HCT116 (cell line): ENCODE measurements around the gene NSFL1C. TPM values are rescaled to one million over a fixed set of nuclear protein-coding genes. Genes with fewer than 3 reads are reported as not detected.

Experiments
- ATAC-seq: fragments of 200-7000 bp; cut with Tn5 transposase; 2 replicates; pipeline ENCODE4 v1.9.1; 2020; ENCODE audit warnings: mild to moderate bottlenecking, moderate library complexity
- BruUV-seq: library from RNA; stranded (reverse); fragments of 400-500 nt; replicated peaks from 2 replicates; lab custom pipeline; 2021; lab: Mats Ljungman, UMichigan
- CTCF ChIA-PET: fragments of 300-600 bp; sonication (Branson Sonifier 250); formaldehyde crosslinking; loops from one replicate; lab custom pipeline; 2021; ENCODE audit warnings: antibody characterized with exemption; lab: Charles Lee
- POLR2A ChIA-PET: fragments of 300-600, 350-600 bp; sonication (Branson Sonifier 250); formaldehyde crosslinking; loops from one replicate; lab custom pipeline; 2021; ENCODE audit warnings: antibody characterized with exemption; lab: Charles Lee
- RAD21 ChIA-PET, 2 experiments: fragments of 300-600 bp; sonication (Branson Sonifier 250); formaldehyde crosslinking; loops; one replicate each; lab custom pipeline; 2023; ENCODE audit warnings: low total read pairs in 2 of 2; ENCODE audit not compliant: uncharacterized antibody in 2 of 2, unreplicated experiment in 2 of 2, low non-redundant PET in 1 of 2; lab: Charles Lee
- DNase-seq: peaks from one replicate; pipeline ENCODE4 v3.0.0-alpha.2; 2010; ENCODE audit warnings: low read depth, low spot score
- H2AFZ ChIP-seq: fragments of 200-600 bp; shearing (Covaris generic), sonication (generic); 2 replicates; pipeline ENCODE4 v1.6.1; 2017; ENCODE audit warnings: low read depth, mixed run types, mixed read lengths, antibody characterized with exemption, low read length; ENCODE audit not compliant: poor library complexity, severe bottlenecking
- H3K27ac ChIP-seq: 2 replicates; pipeline ENCODE4 v1.5.1; 2012; ENCODE audit warnings: low read depth, low read length
- H3K27me3 ChIP-seq: fragments of 200-600 bp; sonication (generic); 2 replicates; pipeline ENCODE4 v1.6.1; 2016; ENCODE audit warnings: mixed run types, low read length, mixed read lengths; ENCODE audit not compliant: insufficient read depth
- H3K36me3 ChIP-seq, 2 experiments: fragments of 200-500 bp in 1 of 2; fragments of 200-600 bp in 1 of 2; sonication (Bioruptor generic) in 1 of 2; sonication (generic) in 1 of 2; 2 replicates each; pipeline versions ENCODE4 v1.5.1 to v1.6.1; 2014 to 2016; ENCODE audit warnings: low read length in 2 of 2, inconsistent platforms in 1 of 2, mixed read lengths in 1 of 2, mixed run types in 1 of 2; ENCODE audit not compliant: insufficient read depth in 2 of 2, control insufficient read depth in 1 of 2
- H3K4me1 ChIP-seq, 2 experiments: fragments of 200-600 bp in 1 of 2; sonication (generic) in 1 of 2; 2 replicates each; pipeline versions ENCODE4 v1.5.1 to v1.6.1; 2012 to 2017; ENCODE audit warnings: low read length in 2 of 2, inconsistent platforms in 1 of 2, mild to moderate bottlenecking in 1 of 2, mixed read lengths in 1 of 2, mixed run types in 1 of 2, moderate library complexity in 1 of 2; ENCODE audit not compliant: insufficient read depth in 2 of 2, control insufficient read depth in 1 of 2
- H3K4me2 ChIP-seq: fragments of 200-600 bp; sonication (generic); 2 replicates; pipeline ENCODE4 v1.6.1; 2017; ENCODE audit warnings: mixed run types, low read length, mixed read lengths
- H3K4me3 ChIP-seq, 2 experiments: fragments of 200-600 bp in 1 of 2; sonication (generic) in 1 of 2; replicated peaks in 1 of 2; 2 replicates each; pipeline ENCODE4 v1.5.1; 2011 to 2016; ENCODE audit warnings: low read length in 2 of 2, control low read depth in 1 of 2, low read depth in 1 of 2, mild to moderate bottlenecking in 1 of 2, mixed read lengths in 1 of 2, mixed run types in 1 of 2
- H3K79me2 ChIP-seq: fragments of 200-600 bp; sonication (generic); 2 replicates; pipeline ENCODE4 v1.6.1; 2017; ENCODE audit warnings: mild to moderate bottlenecking, mixed run types, low read length, moderate library complexity, mixed read lengths; ENCODE audit not compliant: insufficient read depth
- H3K9ac ChIP-seq: fragments of 200-600 bp; sonication (generic); 2 replicates; pipeline ENCODE4 v1.6.1; 2016; ENCODE audit warnings: low read length, mixed read lengths
- H3K9me2 ChIP-seq: fragments of 200-600 bp; sonication (generic), shearing (Covaris generic); 2 replicates; pipeline ENCODE4 v1.6.1; 2017; ENCODE audit warnings: mixed run types, mild to moderate bottlenecking, moderate library complexity; ENCODE audit not compliant: insufficient read depth
- H3K9me3 ChIP-seq, 2 experiments: fragments of 200-500 bp in 1 of 2; fragments of 200-600 bp in 1 of 2; sonication (Bioruptor generic) in 1 of 2; sonication (generic) in 1 of 2; 2 replicates each; pipeline ENCODE4 v1.6.1; 2014 to 2017; ENCODE audit warnings: low read length in 2 of 2, mixed read lengths in 2 of 2, inconsistent platforms in 1 of 2, low read depth in 1 of 2, mild to moderate bottlenecking in 1 of 2, mixed run types in 1 of 2, moderate library complexity in 1 of 2; ENCODE audit not compliant: control insufficient read depth in 1 of 2, insufficient read depth in 1 of 2
- H4K20me1 ChIP-seq: fragments of 200-600 bp; sonication (generic), shearing (Covaris generic); 2 replicates; pipeline ENCODE4 v1.6.1; 2017; ENCODE audit warnings: mixed run types, mild to moderate bottlenecking, moderate library complexity; ENCODE audit not compliant: insufficient read depth
- ELF1 ChIP-seq: IDR thresholded peaks from 2 replicates; pipeline ENCODE4 v1.6.1; 2012; ENCODE audit warnings: low read depth, borderline replicate concordance
- EZH2 ChIP-seq: fragments of 200-600 bp; sonication (generic); IDR thresholded peaks from 2 replicates; pipeline ENCODE4 v1.6.1; 2017; ENCODE audit warnings: antibody characterized with exemption, mixed run types
- EZH2phosphoT487 ChIP-seq: fragments of 200-600 bp; IDR thresholded peaks from 2 replicates; pipeline ENCODE4 v1.6.1; 2018; ENCODE audit warnings: antibody characterized with exemption, borderline replicate concordance
- POLR2A ChIP-seq: IDR thresholded peaks from 2 replicates; pipeline ENCODE4 v1.7.0; 2011; ENCODE audit warnings: borderline replicate concordance; ENCODE audit not compliant: insufficient read depth, insufficient read length; ENCODE audit errors: extremely low read depth
- SIN3A ChIP-seq: IDR thresholded peaks from 2 replicates; pipeline ENCODE4 v1.6.1; 2012; ENCODE audit warnings: low read depth
- TCF7L2 ChIP-seq: IDR thresholded peaks from 2 replicates; pipeline ENCODE4 v1.7.0; 2011; ENCODE audit warnings: borderline replicate concordance, inconsistent platforms; ENCODE audit not compliant: insufficient read depth, insufficient read length; ENCODE audit errors: extremely low read depth
- YY1 ChIP-seq: IDR thresholded peaks from 2 replicates; pipeline ENCODE4 v1.6.1; 2011; ENCODE audit warnings: low read length, low read depth, moderate library complexity, mild to moderate bottlenecking; ENCODE audit not compliant: insufficient replicate concordance; ENCODE audit errors: extremely low read depth
- ZBTB33 ChIP-seq: IDR thresholded peaks from 2 replicates; pipeline ENCODE4 v1.6.1; 2011; ENCODE audit warnings: mild to moderate bottlenecking, low read length, moderate library complexity; ENCODE audit not compliant: insufficient replicate concordance; ENCODE audit errors: extremely low read depth
- ZNF274 ChIP-seq: fragments of 200-500 bp; sonication (Bioruptor generic); IDR thresholded peaks from 2 replicates; pipeline ENCODE4 v1.6.1; 2014; ENCODE audit warnings: mild to moderate bottlenecking, low read depth, low read length, inconsistent platforms
- intact Hi-C: fragments of 100-400 bp; cut with micrococcal nuclease; formaldehyde crosslinking; loops from 2 replicates; pipeline ENCODE4 v1.10.0; 2022
- total RNA-seq: library from RNA; stranded (reverse); gene quantifications from one replicate; pipeline ENCODE4 v1.2.1, GENCODE V29; 2021; ENCODE audit not compliant: unreplicated experiment

Gene NSFL1C
- total RNA-seq, 1 experiment from 2014 or later: 93.4 TPM

- H4K20me1 ChIP-seq: no peaks in the 10 kb centered on the region
- TF ChIP-seq YY1: no peak
- no peak for TF ChIP-seq POLR2A
- CTCF ChIA-PET: interaction anchor here (1.5 to 3.9 kb wide), 5 partner anchors 9 to 39 kb away, joined by 3 to 12 read pairs (median 9); partner anchors contain the start of gene NSFL1C
- no peaks in the 10 kb centered on the region for H3K27me3 ChIP-seq
- H3K4me1 ChIP-seq: no peaks in the 10 kb centered on the region
- no peaks in the 10 kb centered on the region for H3K79me2 ChIP-seq
- POLR2A ChIA-PET: no interaction called here
- H3K36me3 ChIP-seq: no peaks in the 10 kb centered on the region
- H3K9me3 ChIP-seq: no peaks in the 10 kb centered on the region
- intact Hi-C loops: no loop called here
- DNase-seq (no peak), ATAC-seq (no peak)
- H2AFZ ChIP-seq: no peak overlapping the region
- RAD21 ChIA-PET: interaction anchor here in 1 of 2 experiments (1.0 kb wide), 1 partner anchor 122 kb away, joined by 3 read pairs; no protein-coding TSS in a partner anchor
- no peak overlapping the region for H3K4me2 ChIP-seq
- no peak overlapping the region for H3K27ac ChIP-seq
- H3K4me3 ChIP-seq: no peak overlapping the region
- H3K9me2 ChIP-seq: no peaks in the 10 kb centered on the region
- BruUV-seq: no TSS peak
- no peak overlapping the region for H3K9ac ChIP-seq
Observed at GRCh38 chr20:1436263-1436662, 30.4 kb downstream of the NSFL1C start.

DNA sequence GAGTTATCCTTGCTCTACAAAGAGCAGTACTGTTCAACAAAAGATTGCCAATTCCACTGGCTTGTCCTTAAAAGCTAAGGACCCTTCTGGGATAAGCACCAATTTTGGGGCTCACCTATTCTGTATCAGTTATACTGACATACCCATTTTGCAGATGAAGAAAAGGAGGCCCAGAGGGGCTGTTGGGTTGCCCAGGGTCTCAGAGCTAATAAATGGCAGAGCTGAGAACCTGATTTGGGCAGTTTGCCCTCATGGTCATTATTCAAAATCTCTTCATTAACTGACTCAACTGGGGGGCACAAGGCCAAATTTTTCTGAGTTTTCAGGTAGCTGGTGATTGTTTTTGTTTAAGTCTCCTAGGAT lies 31.3 kb downstream of the NSFL1C start:
- no peak overlapping the region for H3K27ac ChIP-seq
- H3K4me3 ChIP-seq: no peak overlapping the region
- no peaks in the 10 kb centered on the region for H4K20me1 ChIP-seq
- no peak for ATAC-seq
- no peak overlapping the region for H3K9ac ChIP-seq
- BruUV-seq: no TSS peak
- TF ChIP-seq EZH2: no peak
- TF ChIP-seq TCF7L2: no peak
- TF ChIP-seq SIN3A: no peak
- no peak for TF ChIP-seq EZH2phosphoT487
- no peak for TF ChIP-seq ZNF274
- TF ChIP-seq ELF1: no peak
- no peak for TF ChIP-seq ZBTB33
- TF ChIP-seq, all 23 proteins: peak for 0
- CTCF ChIA-PET: interaction anchor here (0.5 to 0.9 kb wide), 2 partner anchors 69 to 1107 kb away, joined by 3 to 4 read pairs; no protein-coding TSS in a partner anchor
- H3K79me2 ChIP-seq: no peaks in the 10 kb centered on the region
- H3K36me3 ChIP-seq: no peaks in the 10 kb centered on the region
- RAD21 ChIA-PET: interaction anchor here in 1 of 2 experiments (0.7 kb wide), 1 partner anchor 218 kb away, joined by 3 read pairs; no protein-coding TSS in a partner anchor
- no peaks in the 10 kb centered on the region for H3K4me1 ChIP-seq
- H3K9me2 ChIP-seq: no peaks in the 10 kb centered on the region
- intact Hi-C loops: no loop called here
- H3K27me3 ChIP-seq: no peaks in the 10 kb centered on the region
- no peak overlapping the region for H2AFZ ChIP-seq
- H3K9me3 ChIP-seq: no peaks in the 10 kb centered on the region
- no peak for DNase-seq
- no peak overlapping the region for H3K4me2 ChIP-seq
- POLR2A ChIA-PET: no interaction called here
